Stimulated activated CD4-positive, alpha-beta T cell treated with anti-CD3 and anti-CD28 coated beads, Interleukin-2, amount 100 ng/mL, for 4 hours (primary cell): Measurements from ENCODE around the gene ZDHHC19.
"Not testable (repeated sequence)": the region's sequence is repeated elsewhere in the genome, so short reads cannot be mapped to it uniquely, and the experiment has no call there.

Experiments used
- DNase-seq: peaks from one replicate; pipeline ENCODE4 v3.0.0-alpha.2; 2020; ENCODE audit warnings: low read depth

ZDHHC19 gene

DNA sequence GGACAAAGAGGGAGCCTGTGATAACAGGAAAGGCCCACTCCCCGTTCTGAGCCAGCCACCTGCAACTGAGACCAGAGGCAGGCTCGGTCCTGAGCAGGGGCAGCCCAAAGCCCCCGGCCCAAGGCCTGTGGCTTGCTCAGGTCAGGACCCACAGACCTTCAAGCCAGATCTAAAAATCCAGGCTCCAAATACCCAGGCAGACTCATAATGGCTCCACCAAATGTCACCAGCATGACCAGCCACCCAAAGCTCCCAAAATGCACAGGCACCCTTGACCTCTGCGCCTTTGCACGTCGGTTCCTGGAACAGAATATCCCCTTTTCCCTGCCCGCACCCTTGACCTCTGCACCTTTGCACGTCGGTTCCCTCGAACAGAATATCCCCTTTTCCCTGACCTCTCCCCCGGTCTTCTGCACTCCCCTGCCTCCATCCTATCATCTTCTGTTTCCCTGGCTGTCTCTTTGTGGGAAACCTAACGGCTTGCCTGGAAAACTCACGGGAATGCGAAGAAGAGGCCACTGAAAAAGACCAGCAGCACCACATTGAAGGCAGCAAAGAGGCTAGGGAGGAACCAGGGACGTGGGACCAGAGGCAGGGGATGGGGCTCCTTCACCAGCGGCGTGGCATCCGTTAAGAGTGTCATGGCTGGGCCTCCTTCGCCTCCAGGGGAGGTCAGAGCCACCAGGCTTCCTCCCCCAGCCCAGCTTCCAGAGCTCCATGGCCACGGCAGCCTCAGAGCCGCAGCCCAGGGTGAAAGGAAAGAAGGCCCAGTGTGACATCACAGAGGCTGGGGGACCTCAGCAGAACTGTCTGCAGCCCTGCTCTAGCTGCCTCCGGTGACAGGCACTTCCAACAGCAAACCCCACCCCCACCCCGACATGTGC lies at the start of gene ZDHHC19:
TSS of gene ZDHHC19 (minus strand) at position 728 of the 884 bp plus-strand sequence. CDS start at position 643, 85 bp downstream.
- no peak for DNase-seq

- DNase-seq = no peak
Observed at GRCh38 chr3:196260784-196261183, 49.6 kb upstream of the ZDHHC19 start.

DNA sequence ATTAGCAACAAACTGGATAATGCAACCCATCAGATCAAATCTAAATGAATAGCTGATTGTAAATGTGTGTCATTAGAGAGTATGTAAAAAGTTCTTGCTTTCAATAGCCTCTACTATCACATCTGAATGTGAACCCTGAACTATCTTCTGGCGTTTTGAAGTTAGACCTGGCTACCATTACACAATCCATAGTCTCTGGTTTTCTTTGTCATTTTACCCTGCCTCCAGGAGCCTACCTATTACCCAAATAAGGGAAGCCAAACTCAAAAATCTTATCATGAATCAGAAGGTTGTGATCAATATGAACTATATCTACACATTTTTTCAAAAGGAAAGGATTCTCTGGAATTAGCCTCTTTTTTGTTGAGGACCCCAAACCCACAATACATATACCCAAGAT lies 44.6 kb upstream of the ZDHHC19 start:
- DNase-seq = no peak

DNA sequence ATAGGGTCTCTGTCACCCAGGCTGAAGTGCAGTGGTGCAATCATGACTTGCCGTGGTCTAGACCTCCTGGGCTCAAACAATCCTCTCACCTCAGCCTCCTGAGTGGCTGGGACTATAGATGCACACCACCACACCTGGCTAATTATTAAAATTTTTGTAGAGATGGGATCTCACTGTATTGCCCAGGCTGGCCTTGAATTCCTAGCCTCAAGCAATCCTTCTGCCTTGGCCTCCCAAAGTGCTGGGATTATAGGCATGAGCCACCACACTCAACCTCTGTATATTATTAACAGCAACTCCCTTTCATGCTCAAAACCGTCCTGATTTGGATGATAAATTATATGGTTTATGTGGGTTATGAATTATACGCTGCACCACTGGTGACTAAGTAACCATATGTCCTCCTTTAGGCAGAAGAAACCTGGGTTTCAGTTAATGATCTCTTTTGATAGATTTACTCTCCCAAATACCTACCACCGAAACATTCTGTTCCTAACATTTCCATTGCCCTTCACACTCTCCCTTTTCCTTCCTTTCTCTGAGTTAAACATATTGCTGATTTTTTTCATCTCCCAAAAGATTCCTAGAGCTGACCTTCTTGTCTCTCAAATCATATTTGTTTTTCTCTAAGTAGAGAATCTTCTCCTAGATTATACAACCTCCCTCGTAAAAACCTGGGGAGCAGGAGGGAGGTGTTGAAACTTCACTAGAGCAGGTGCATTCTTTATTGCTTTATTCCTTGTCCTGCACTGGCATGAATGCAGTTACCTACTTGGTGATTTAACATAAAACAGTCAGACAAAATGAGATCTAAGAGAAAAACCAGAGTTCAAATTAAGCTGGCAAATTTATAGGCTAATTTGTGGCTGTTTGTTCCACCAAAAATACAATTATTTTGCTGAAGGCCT lies 43.4 kb upstream of the ZDHHC19 start:
- DNase-seq = no peak

DNA sequence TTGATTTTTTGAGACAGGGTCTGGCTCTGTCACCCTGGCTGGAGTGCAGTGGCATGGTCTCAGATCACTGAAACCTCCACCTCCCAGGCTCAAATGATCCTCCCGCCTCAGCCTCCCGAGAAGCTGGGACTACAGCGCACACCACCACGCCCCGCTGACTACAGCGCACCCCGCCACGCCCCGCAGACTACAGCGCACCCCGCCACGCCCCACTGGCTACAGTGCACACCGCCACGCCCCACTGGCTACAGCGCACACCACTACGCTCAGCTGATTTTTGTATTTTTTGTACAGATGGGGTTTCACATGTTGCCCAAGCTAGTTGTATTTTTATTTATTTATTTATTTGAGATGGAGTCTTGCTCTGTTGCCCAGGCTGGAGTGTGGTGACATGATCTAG lies 40.7 kb upstream of the ZDHHC19 start:
- DNase-seq = no peak

GRCh38 chr3:196246612-196247308 lies 35.6 kb upstream of the ZDHHC19 start:
- DNase-seq = no peak

- DNase-seq = not testable (repeated sequence)
Observed at GRCh38 chr3:196244166-196244565, 33.0 kb upstream of the ZDHHC19 start.

DNA sequence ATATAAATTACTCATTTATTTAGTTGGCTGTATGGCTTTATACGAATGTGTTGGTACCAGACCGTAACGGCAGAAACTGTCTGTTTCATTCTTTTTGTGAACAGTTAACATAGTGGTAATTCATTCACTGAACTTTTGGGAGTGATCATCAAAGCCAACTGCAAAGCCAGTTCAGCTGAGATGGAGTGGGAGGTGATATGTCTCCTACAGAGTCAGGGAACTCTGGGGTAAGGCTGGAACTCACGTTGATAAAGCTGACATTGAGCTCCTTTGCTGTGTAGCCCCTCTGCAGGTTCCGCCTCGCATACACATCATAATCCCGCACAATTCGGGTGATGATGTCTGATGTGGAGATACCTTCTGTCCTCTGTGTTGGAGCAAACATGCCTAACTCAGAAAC lies 30.5 kb upstream of the ZDHHC19 start:
- DNase-seq = no peak

- DNase-seq = no peak
Observed at GRCh38 chr3:196240424-196240823, 29.2 kb upstream of the ZDHHC19 start.

GRCh38 chr3:196238612-196239560 lies 27.7 kb upstream of the ZDHHC19 start:
- DNase-seq = no peak

- no peak for DNase-seq
Observed at GRCh38 chr3:196237203-196237602, 26.0 kb upstream of the ZDHHC19 start.

GRCh38 chr3:196236223-196236622 lies 25.0 kb upstream of the ZDHHC19 start:
- no peak for DNase-seq

DNA sequence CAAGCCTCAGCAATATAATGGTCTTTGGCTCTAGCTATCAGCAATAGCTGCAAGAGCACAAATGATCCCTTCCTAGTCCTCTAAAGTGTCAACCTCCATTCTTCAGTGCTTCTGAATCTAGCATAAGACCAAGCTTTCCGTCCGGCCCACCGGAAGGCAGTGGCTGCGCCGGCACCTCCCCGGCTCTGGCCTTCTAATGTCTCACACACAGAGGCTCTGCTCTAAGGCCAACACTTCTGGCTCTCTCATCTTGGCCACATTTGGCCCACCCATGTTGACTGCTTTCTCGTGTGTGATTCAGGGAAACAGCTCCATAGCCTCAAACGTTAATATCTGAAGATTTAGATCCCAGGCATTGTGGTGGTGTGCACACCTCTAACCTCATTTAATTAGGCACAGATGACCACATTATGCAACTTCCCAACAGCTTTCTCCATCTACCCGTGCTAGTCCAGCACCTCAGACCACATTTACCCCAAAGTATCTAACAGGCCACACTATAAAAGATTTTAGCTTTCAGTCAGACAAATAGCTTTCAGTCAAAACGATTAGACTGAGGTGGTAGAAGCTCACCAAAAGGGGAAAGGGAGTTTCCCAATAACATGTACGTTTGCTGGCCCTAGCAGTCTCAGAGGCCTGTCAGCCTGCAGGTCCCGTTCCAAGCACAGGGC lies 24.4 kb upstream of the ZDHHC19 start:
- DNase-seq = no peak

DNA sequence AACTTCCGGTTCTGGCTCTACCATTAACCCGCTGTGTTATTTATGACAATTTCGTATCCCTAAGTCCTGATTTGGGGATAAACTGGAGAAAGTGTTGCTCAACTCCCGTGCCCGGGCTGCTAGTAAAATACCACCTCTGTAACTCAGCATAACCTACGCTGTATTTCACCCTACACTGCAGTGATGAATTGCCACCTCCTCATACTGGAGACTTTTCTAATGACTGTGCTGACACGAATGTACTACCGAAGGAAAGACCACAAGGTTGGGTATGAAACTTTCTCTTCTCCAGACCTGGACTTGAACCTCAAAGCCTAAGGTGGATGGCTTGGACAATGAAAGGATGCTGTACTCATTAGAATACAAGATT lies 21.7 kb upstream of the ZDHHC19 start:
- no peak for DNase-seq

DNA sequence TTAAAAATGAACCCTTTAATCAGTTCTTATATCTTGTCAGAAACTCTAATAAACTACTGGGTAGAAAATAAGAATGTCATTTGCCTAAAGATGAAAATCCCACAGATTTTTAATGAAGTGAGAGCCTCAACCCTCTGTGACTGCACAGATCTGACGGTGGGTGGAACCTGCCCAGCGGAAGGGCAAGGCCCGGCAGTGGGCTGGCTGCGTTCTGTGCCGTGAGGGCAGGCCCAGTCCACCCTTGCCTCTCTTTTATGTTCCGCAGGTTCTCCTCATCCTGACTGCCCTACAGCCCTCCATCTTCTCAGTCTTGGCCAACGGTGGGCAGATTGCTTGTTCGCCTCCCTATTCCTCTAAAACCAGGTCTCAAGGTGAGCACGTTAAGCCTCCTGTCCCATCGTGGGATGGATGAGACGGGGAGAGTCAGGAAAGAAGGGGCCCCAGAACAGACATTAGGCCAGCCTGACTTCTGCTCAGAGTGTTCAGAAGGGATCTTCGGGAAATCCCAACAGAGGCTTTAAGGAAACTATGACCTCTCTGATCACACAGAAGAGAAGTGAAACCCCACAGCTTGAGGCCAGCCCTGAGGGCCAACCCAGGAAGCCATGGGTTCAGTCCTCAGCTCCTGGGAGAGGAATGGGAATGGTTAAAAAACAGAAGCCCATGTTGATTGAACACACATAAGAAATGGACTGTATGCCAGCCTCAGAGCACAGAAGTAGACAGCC lies 21.1 kb upstream of the ZDHHC19 start:
- DNase-seq = no peak

DNA sequence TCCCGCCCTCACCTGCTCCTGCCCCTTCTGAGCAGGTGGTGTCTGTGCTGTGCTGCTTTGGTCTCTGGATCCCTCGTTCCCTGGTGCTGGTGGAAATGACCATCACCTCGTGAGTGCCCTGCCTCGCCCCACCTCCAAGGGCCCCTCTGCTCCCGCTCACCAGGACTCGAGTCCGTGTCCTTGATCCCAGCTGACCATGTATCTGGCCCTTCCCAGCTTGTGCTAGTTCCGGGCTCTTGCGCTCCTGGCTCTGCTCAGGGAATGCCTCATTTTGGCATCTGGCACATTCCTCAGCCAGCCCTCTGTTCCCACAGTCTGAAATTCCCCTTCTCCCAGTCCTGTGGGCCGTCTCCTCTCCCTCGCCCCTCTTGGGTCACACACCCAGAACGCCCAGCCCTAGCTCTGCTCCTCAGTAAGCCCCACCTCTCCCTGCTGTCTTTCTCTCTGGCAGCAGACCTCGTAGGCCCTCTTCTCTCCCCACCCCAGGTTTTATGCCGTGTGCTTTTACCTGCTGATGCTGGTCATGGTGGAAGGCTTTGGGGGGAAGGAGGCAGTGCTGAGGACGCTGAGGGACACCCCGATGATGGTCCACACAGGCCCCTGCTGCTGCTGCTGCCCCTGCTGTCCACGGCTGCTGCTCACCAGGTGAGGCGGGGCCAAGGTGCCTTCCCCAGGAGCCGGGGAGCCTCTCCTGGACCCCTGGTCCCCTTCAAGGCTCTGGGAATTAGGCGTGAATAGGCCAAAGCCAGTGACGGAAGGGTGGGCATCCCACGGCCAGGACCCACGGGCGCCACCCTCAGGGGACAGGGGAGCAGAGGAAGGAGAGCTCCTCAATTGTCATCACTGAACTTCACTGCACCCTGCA lies 16.7 kb upstream of the ZDHHC19 start:
- no peak for DNase-seq

DNA sequence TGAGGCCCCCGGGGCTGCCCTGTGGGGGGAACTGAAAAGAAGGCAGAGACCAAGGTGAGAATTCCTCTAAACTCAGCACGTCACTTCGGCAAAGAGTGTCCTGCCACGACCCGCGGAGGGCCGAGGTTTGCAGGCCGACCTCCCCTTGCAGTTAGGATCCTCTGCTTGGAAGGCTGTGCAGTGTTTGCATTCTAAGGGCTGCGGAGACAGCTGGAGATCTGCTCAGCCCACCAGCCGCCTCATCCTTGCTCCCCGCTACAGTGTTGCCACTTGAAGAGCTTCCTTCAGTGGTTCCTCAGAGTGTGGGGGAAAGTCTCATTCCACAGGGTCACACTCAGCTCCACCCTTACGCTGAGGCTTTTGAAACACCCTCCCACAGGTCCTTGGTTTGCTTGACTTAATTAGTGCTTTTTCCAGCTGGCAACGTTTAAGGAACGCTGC lies 15.9 kb upstream of the ZDHHC19 start:
- DNase-seq = no peak

GRCh38 chr3:196225763-196226364 lies 14.7 kb upstream of the ZDHHC19 start:
- DNase-seq = no peak
